H9 (cell line): Measurements from ENCODE around the gene CDH13. TPM values are rescaled to one million over a fixed set of nuclear protein-coding genes. Genes with fewer than 3 reads are reported as not detected.
A peak's percentile ranks its signal among the peaks of the same experiment; 100 is the strongest.

Source experiments
- DNase-seq: peaks from one replicate; pipeline ENCODE4 v3.0.0-alpha.2; 2017
- H2AFZ ChIP-seq: one replicate; pipeline ENCODE4 v1.6.1; 2013; ENCODE audit warnings: mild to moderate bottlenecking, low read length, control low read depth, moderate library complexity
- H2AK5ac ChIP-seq: 2 replicates; pipeline ENCODE4 v1.6.1; 2013; ENCODE audit warnings: low read length, control low read depth, mixed read lengths; ENCODE audit not compliant: insufficient read length
- H2BK120ac ChIP-seq: one replicate; pipeline ENCODE4 v1.6.1; 2013; ENCODE audit warnings: low read depth, mild to moderate bottlenecking, low read length, control low read depth, inconsistent platforms; ENCODE audit not compliant: poor library complexity, severe bottlenecking
- H2BK12ac ChIP-seq: 2 replicates; pipeline ENCODE4 v1.6.1; 2013; ENCODE audit warnings: low read length, control low read depth, mixed read lengths, low read depth; ENCODE audit not compliant: insufficient read length
- H2BK15ac ChIP-seq: 2 replicates; pipeline ENCODE4 v1.6.1; 2013; ENCODE audit warnings: low read depth, low read length, control low read depth
- H2BK20ac ChIP-seq: one replicate; pipeline ENCODE4 v1.6.1; 2013; ENCODE audit warnings: low read depth, mild to moderate bottlenecking, low read length, control low read depth, inconsistent platforms; ENCODE audit not compliant: poor library complexity, severe bottlenecking
- H2BK5ac ChIP-seq: 2 replicates; pipeline ENCODE4 v1.6.1; 2013; ENCODE audit warnings: low read length, control low read depth, mixed read lengths; ENCODE audit not compliant: insufficient read length
- H3K14ac ChIP-seq: 2 replicates; pipeline ENCODE4 v1.6.1; 2013; ENCODE audit warnings: low read length, control low read depth; ENCODE audit not compliant: insufficient read depth
- H3K18ac ChIP-seq: 2 replicates; pipeline ENCODE4 v1.6.1; 2013; ENCODE audit warnings: low read depth, mild to moderate bottlenecking, mixed read lengths, low read length, control low read depth; ENCODE audit not compliant: insufficient read length
- H3K23ac ChIP-seq: 2 replicates; pipeline ENCODE4 v1.6.1; 2013; ENCODE audit warnings: low read length, control low read depth, mixed read lengths, low read depth; ENCODE audit not compliant: insufficient read length
- H3K23me2 ChIP-seq: 2 replicates; pipeline ENCODE4 v1.6.1; 2013; ENCODE audit warnings: low read depth, mild to moderate bottlenecking, mixed read lengths, low read length, control low read depth; ENCODE audit not compliant: insufficient read length, poor library complexity, severe bottlenecking
- H3K27ac ChIP-seq: 2 replicates; pipeline ENCODE4 v1.5.1; 2013; ENCODE audit warnings: low read length, control low read depth, mixed read lengths, low read depth; ENCODE audit not compliant: insufficient read length
- H3K27me3 ChIP-seq: 2 replicates; pipeline ENCODE4 v1.6.1; 2013; ENCODE audit warnings: low read length, control low read depth, inconsistent platforms; ENCODE audit not compliant: insufficient read depth
- H3K4ac ChIP-seq: 2 replicates; pipeline ENCODE4 v1.6.1; 2013; ENCODE audit warnings: low read depth, mild to moderate bottlenecking, control low read depth, inconsistent platforms, low read length, moderate library complexity
- H3K4me1 ChIP-seq: 2 replicates; pipeline ENCODE4 v1.6.1; 2013; ENCODE audit warnings: low read length, control low read depth, inconsistent platforms; ENCODE audit not compliant: insufficient read depth
- H3K4me2 ChIP-seq: 2 replicates; pipeline ENCODE4 v1.6.1; 2013; ENCODE audit warnings: low read length, control low read depth, mixed read lengths; ENCODE audit not compliant: insufficient read length, insufficient read depth
- H3K56ac ChIP-seq: 2 replicates; pipeline ENCODE4 v1.6.1; 2013; ENCODE audit warnings: low read depth, mild to moderate bottlenecking, mixed read lengths, low read length, control low read depth; ENCODE audit not compliant: insufficient read length
- H3K79me1 ChIP-seq: 2 replicates; pipeline ENCODE4 v1.6.1; 2013; ENCODE audit warnings: low read depth, mild to moderate bottlenecking, moderate library complexity, low read length, control low read depth, inconsistent platforms; ENCODE audit not compliant: insufficient read depth, poor library complexity, severe bottlenecking
- H3K79me2 ChIP-seq: 2 replicates; pipeline ENCODE4 v1.6.1; 2013; ENCODE audit warnings: low read length, control low read depth, inconsistent platforms; ENCODE audit not compliant: insufficient read depth
- H3K9ac ChIP-seq: 2 replicates; pipeline ENCODE4 v1.6.1; 2013; ENCODE audit warnings: low read length, control low read depth, mixed read lengths; ENCODE audit not compliant: insufficient read length; ENCODE audit errors: extremely low read depth
- H3K9me3 ChIP-seq: one replicate; pipeline ENCODE4 v1.6.1; 2013; ENCODE audit warnings: low read depth, low read length, inconsistent platforms; ENCODE audit not compliant: control insufficient read depth
- H3T11ph ChIP-seq: one replicate; pipeline ENCODE4 v1.6.1; 2013; ENCODE audit warnings: mild to moderate bottlenecking, low read length, control low read depth, inconsistent platforms
- H4K20me1 ChIP-seq: one replicate; pipeline ENCODE4 v1.6.1; 2013; ENCODE audit not compliant: control insufficient read depth, insufficient read length, insufficient read depth
- H4K5ac ChIP-seq: 2 replicates; pipeline ENCODE4 v1.6.1; 2013; ENCODE audit warnings: low read depth, mild to moderate bottlenecking, mixed read lengths, low read length, control low read depth; ENCODE audit not compliant: insufficient read length
- H4K8ac ChIP-seq: replicated peaks from 2 replicates; pipeline ENCODE4 v1.6.1; 2013; ENCODE audit warnings: low read length, control low read depth, mixed read lengths, low read depth; ENCODE audit not compliant: insufficient read length
- H4K91ac ChIP-seq: 2 replicates; pipeline ENCODE4 v1.6.1; 2013; ENCODE audit warnings: low read depth, mild to moderate bottlenecking, moderate library complexity, mixed read lengths, low read length, control low read depth; ENCODE audit not compliant: insufficient read length
- H3K27ac Mint-ChIP-seq, 3 experiments: 2 replicates in 2 of 3; 3 replicates in 1 of 3; pipeline ENCODE4 v1.8.0; 2020 to 2021; ENCODE audit warnings: mixed read lengths in 3 of 3, mild to moderate bottlenecking in 1 of 3, moderate library complexity in 1 of 3
- H3K27me3 Mint-ChIP-seq: 2 replicates; pipeline ENCODE4 v1.8.0; 2021; ENCODE audit warnings: low read depth, mild to moderate bottlenecking, moderate library complexity, mixed read lengths
- H3K36me3 Mint-ChIP-seq, 3 experiments: 2 replicates in 2 of 3; 3 replicates in 1 of 3; pipeline ENCODE4 v1.8.0; 2020 to 2021; ENCODE audit warnings: low read depth in 3 of 3, mixed read lengths in 3 of 3; ENCODE audit not compliant: insufficient read depth in 1 of 3
- H3K4me1 Mint-ChIP-seq, 2 experiments: 2 replicates each; pipeline ENCODE4 v1.8.0; 2020; ENCODE audit warnings: mixed read lengths in 2 of 2
- H3K4me3 Mint-ChIP-seq, 2 experiments: 2 replicates in 1 of 2; 3 replicates in 1 of 2; pipeline ENCODE4 v1.8.0; 2020 to 2021; ENCODE audit warnings: mild to moderate bottlenecking in 2 of 2, mixed read lengths in 2 of 2, moderate library complexity in 1 of 2
- H3K9me3 Mint-ChIP-seq, 2 experiments: 2 replicates in 1 of 2; 3 replicates in 1 of 2; pipeline ENCODE4 v1.8.0; 2020; ENCODE audit warnings: mild to moderate bottlenecking in 2 of 2, mixed read lengths in 2 of 2, moderate library complexity in 1 of 2
- CTCF ChIP-seq: fragments of 200-600 bp; sonication (generic); conservative IDR thresholded peaks from 3 replicates; pipeline ENCODE4 v1.8.0; 2021; ENCODE audit warnings: antibody characterized with exemption, mild to moderate bottlenecking
- WGBS: extraction: QIAGEN DNeasy Blood & Tissue Kit; methylation state at CpG from one replicate; pipeline ENCODE4 v1.1.7; 2013; ENCODE audit warnings: missing lambda C conversion rate, low lambda C conversion rate, mixed read lengths; ENCODE audit not compliant: insufficient read length; ENCODE audit errors: extremely low coverage; 5-methylcytosine and 5-hydroxymethylcytosine counted together
- total RNA-seq: library from RNA; stranded (reverse); gene quantifications from 2 replicates; pipeline ENCODE4 v1.2.1, GENCODE V29; 2021

CDH13 gene
- total RNA-seq, 1 experiment from 2014 or later = 1.5 TPM

DNA sequence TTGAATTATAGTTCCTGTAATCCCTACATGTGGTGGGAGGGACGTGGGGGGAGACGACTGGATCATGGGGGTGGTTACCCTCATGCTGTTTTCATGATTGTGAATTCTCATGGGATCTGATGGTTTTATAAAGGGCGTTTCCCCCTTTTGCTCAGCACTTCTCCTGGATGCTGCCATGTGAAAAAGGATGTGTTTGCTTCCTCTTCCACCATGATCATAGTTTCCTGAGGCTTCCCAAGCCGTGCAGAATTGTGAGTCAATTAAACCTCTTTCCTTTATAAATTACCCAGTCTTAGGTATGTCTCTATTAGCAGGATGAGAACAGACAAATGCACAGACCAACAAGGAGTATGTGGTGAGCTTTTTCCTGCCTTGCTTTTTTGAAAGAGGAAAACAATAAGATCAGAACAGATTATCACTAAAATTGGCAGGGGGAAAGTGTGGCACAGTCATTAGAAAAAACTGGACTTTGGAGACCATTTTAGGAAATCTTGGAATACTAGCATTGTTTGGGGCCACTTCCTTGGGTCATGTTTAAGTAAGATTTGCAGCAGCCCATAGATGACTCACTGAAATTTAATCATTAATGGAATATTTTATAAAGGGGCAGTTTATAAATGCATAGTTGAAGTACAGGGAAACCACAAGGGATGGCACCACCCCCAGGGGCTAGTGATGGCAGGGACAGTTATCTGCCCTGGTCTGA, 352.8 kb downstream of the CDH13 start:
- Histone ChIP-seq H2BK5ac (no peak overlapping the region), H2BK12ac (no peak overlapping the region), H4K91ac (no peak overlapping the region), H2BK120ac (no peak overlapping the region), H3K79me2 (no peaks in the 10 kb centered on the region), H3K4me1 (no peaks in the 10 kb centered on the region), H3K79me1 (no peaks in the 10 kb centered on the region), H3K56ac (no peak overlapping the region), H4K8ac (no peak overlapping the region), H3T11ph (no peak overlapping the region), H3K27me3 (no peaks in the 10 kb centered on the region), H2AK5ac (no peak overlapping the region), H3K18ac (no peak overlapping the region), H3K9me3 (no peaks in the 10 kb centered on the region), H2BK15ac (no peak overlapping the region), H2AFZ (no peak overlapping the region), H3K14ac (peak overlapping the region; percentile 33; the same call in 1 of the 2 replicates), H3K9ac (no peak overlapping the region), H3K23ac (no peak overlapping the region), H3K4me2 (no peak overlapping the region), H4K5ac (no peak overlapping the region), H3K23me2 (no peaks in the 10 kb centered on the region), H3K27ac (no peak overlapping the region), H4K20me1 (no peaks in the 10 kb centered on the region), H2BK20ac (no peak overlapping the region), H3K4ac (no peak overlapping the region)
- no peak for TF ChIP-seq CTCF
- H3K4me3 Mint-ChIP-seq = no peak overlapping the region
- H3K9me3 Mint-ChIP-seq = peaks cover 10 to 17% of the 10 kb centered on the region in 2 experiments
- DNase-seq = no peak
- WGBS = no CpG with 5 or more reads among the region's 4 CpGs
- peaks cover 0 to 2% of the 10 kb centered on the region in 2 experiments; a peak in 2 of 4 replicates for H3K4me1 Mint-ChIP-seq
- H3K36me3 Mint-ChIP-seq = peaks cover 9 to 14% (median 14%) of the 10 kb centered on the region in 3 experiments; a peak in 5 of 7 replicates
- H3K27me3 Mint-ChIP-seq = peaks cover 2% of the 10 kb centered on the region
- no peak overlapping the region for H3K27ac Mint-ChIP-seq
